ENCODE measurements around the gene TMEM129.

DNA sequence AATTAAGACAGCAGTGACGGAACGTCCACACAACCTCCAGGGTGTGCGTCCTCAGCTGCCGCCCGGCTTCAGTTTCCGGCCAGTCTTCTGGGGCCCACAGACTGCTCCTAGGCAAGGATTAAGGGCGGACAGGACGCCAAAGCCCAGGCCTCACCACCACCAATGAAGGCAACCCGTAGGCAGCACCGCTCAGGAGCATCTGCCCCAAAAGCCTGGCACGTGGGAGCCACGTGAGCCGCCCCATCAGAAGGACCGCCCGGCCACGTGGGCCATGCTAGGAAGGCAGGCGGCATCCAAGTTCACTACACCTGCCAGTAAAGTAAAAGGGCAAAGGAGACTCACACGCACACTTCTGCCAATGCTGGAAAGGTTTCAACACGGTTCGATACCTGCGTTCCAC, 51.3 kb downstream of the TMEM129 start:
- TF ChIP-seq, protein P1, sequence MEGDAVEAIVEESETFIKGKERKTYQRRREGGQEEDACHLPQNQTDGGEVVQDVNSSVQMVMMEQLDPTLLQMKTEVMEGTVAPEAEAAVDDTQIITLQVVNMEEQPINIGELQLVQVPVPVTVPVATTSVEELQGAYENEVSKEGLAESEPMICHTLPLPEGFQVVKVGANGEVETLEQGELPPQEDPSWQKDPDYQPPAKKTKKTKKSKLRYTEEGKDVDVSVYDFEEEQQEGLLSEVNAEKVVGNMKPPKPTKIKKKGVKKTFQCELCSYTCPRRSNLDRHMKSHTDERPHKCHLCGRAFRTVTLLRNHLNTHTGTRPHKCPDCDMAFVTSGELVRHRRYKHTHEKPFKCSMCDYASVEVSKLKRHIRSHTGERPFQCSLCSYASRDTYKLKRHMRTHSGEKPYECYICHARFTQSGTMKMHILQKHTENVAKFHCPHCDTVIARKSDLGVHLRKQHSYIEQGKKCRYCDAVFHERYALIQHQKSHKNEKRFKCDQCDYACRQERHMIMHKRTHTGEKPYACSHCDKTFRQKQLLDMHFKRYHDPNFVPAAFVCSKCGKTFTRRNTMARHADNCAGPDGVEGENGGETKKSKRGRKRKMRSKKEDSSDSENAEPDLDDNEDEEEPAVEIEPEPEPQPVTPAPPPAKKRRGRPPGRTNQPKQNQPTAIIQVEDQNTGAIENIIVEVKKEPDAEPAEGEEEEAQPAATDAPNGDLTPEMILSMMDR (tag by site-specific recombination; IDR thresholded peaks at IDR 0.05): no peak
- TF ChIP-seq ZFP3 (tag by site-specific recombination; IDR thresholded peaks at IDR 0.05; ENCODE audit: low read depth): no peak
